K562 (cell line): ENCODE data around the gene NBEA. TPM values are rescaled to one million over a fixed set of nuclear protein-coding genes. Genes with fewer than 3 reads are reported as not detected.
A peak's percentile ranks its signal among the peaks of the same experiment; 100 is the strongest.

ENCODE experiments used
- ATAC-seq: fragments of 200-7000 bp; cut with Tn5 transposase; 3 replicates; pipeline ENCODE4 v1.9.1; 2020; ENCODE audit warnings: moderate library complexity
- BruUV-seq: library from RNA; stranded (reverse); fragments of 400-500 nt; replicated peaks from 2 replicates; lab custom pipeline; 2021; lab: Mats Ljungman, UMichigan
- CTCF ChIA-PET: fragments of 300-600 bp; formaldehyde crosslinking; extraction: SDS; loops from one replicate; lab custom pipeline; 2021; ENCODE audit warnings: low intra/inter-chr PET ratio; lab: Yijun Ruan, JAX
- POLR2A ChIA-PET: fragments of 300-600, 350-650 bp; sonication (Branson Sonifier 250); formaldehyde crosslinking; extraction: SDS; loops from one replicate; lab custom pipeline; 2021; ENCODE audit warnings: antibody characterized with exemption, inconsistent platforms; lab: Yijun Ruan, JAX
- DNase-seq, 4 experiments: peaks; one replicate each; pipeline versions ENCODE4 v3.0.0 to v3.0.0-alpha.2; 2011 to 2018; ENCODE audit warnings: low spot score in 3 of 4, mixed read lengths in 3 of 4; ENCODE audit errors: extremely low read depth in 1 of 4
- FAIRE-seq: peaks from 2 replicates; lab custom pipeline; 2011; peaks lifted over from hg19 to GRCh38; lab: Jason Lieb, UNC
- H2AFZ ChIP-seq: 2 replicates; pipeline ENCODE4 v1.6.0; 2011; ENCODE audit warnings: low read depth, low read length, control low read depth, inconsistent platforms
- H3K27ac ChIP-seq: fragments of 200-600 bp; 3 replicates; pipeline ENCODE4 v1.8.0; 2011; ENCODE audit warnings: low read depth, mild to moderate bottlenecking, control low read depth, inconsistent platforms, low read length, moderate library complexity, mixed read lengths; ENCODE audit errors: extremely low read depth
- H3K27me3 ChIP-seq, 2 experiments: fragments of 300-600 bp in 1 of 2; 2 replicates in 1 of 2; 3 replicates in 1 of 2; pipeline versions ENCODE4 v1.6.0 to v1.8.0; 2011; ENCODE audit warnings: inconsistent platforms in 2 of 2, low read length in 2 of 2, mild to moderate bottlenecking in 1 of 2, mixed read lengths in 1 of 2, moderate library complexity in 1 of 2; ENCODE audit not compliant: control insufficient read depth in 2 of 2, insufficient read depth in 2 of 2
- H3K36me3 ChIP-seq: fragments of 300-600 bp; 3 replicates; pipeline ENCODE4 v1.8.0; 2011; ENCODE audit warnings: mild to moderate bottlenecking, low read length, inconsistent platforms; ENCODE audit not compliant: control insufficient read depth, insufficient read depth
- H3K4me1 ChIP-seq, 2 experiments: fragments of 200-600 bp in 1 of 2; replicated peaks in 1 of 2; 2 replicates in 1 of 2; 3 replicates in 1 of 2; pipeline versions ENCODE4 v1.5.1 to v1.8.0; 2011; ENCODE audit warnings: inconsistent platforms in 2 of 2, low read length in 2 of 2, mild to moderate bottlenecking in 1 of 2, mixed read lengths in 1 of 2, moderate library complexity in 1 of 2; ENCODE audit not compliant: control insufficient read depth in 2 of 2, insufficient read depth in 2 of 2
- H3K4me2 ChIP-seq: 2 replicates; pipeline ENCODE4 v1.6.1; 2011; ENCODE audit warnings: low read length, control low read depth, inconsistent platforms, mixed read lengths; ENCODE audit not compliant: insufficient read depth
- H3K4me3 ChIP-seq: fragments of 200-600 bp; sonication (generic), shearing (Covaris generic); 2 replicates; pipeline ENCODE4 v1.5.1; 2016; ENCODE audit warnings: control low read depth, inconsistent platforms
- H3K79me2 ChIP-seq: fragments of 200-600 bp; 3 replicates; pipeline ENCODE4 v1.8.0; 2011; ENCODE audit warnings: low read length, inconsistent platforms; ENCODE audit not compliant: control insufficient read depth, insufficient read depth
- H3K9ac ChIP-seq, 2 experiments: 2 replicates each; pipeline versions ENCODE4 v1.6.0 to v1.6.1; 2011; ENCODE audit warnings: low read depth in 2 of 2, low read length in 2 of 2, control low read depth in 1 of 2, inconsistent platforms in 1 of 2, mild to moderate bottlenecking in 1 of 2, mixed read lengths in 1 of 2; ENCODE audit not compliant: insufficient read depth in 1 of 2
- H3K9me1 ChIP-seq: one replicate; pipeline ENCODE4 v1.6.0; 2011; ENCODE audit warnings: inconsistent platforms, mild to moderate bottlenecking, low read length, moderate library complexity; ENCODE audit not compliant: control insufficient read depth, insufficient read depth
- H3K9me3 ChIP-seq: replicated peaks from 2 replicates; pipeline ENCODE4 v1.5.1; 2011; ENCODE audit warnings: low read depth, low read length, inconsistent platforms; ENCODE audit not compliant: control insufficient read depth, insufficient read depth
- H4K20me1 ChIP-seq: replicated peaks from 2 replicates; pipeline ENCODE4 v1.6.1; 2011; ENCODE audit warnings: low read length, inconsistent platforms, mixed read lengths; ENCODE audit not compliant: control insufficient read depth, insufficient read depth
- AFF1 ChIP-seq, 2 experiments: fragments of 450-650 bp; IDR thresholded peaks; 2 replicates each; pipeline ENCODE4 v1.6.1; 2018; ENCODE audit warnings: mild to moderate bottlenecking in 2 of 2, low read depth in 1 of 2; ENCODE audit not compliant: partially characterized antibody in 2 of 2
- PBX2 ChIP-seq, 2 experiments: IDR thresholded peaks in 1 of 2; conservative IDR thresholded peaks in 1 of 2; 2 replicates each; pipeline ENCODE4 v1.6.1; 2016; ENCODE audit warnings: low read depth in 2 of 2, mild to moderate bottlenecking in 1 of 2, missing compliant biosample characterization in 1 of 2, missing genetic modification characterization in 1 of 2, moderate library complexity in 1 of 2
- TCF7L2 ChIP-seq: fragments of 150-350 bp; IDR thresholded peaks from 2 replicates; pipeline ENCODE4 v1.6.1; 2016; ENCODE audit warnings: low read depth, mild to moderate bottlenecking, low read length, moderate library complexity
- WGBS: fragments of 100-300 bp; shearing (Covaris generic); methylation state at CpG from one replicate; pipeline ENCODE4 v1.1.6; 2016; ENCODE audit warnings: low coverage, mixed read lengths; ENCODE audit not compliant: insufficient coverage; ENCODE audit errors: missing lambda C conversion rate; 5-methylcytosine and 5-hydroxymethylcytosine counted together
- in situ Hi-C: fragments of 300-500 bp; cut with MboI; formaldehyde crosslinking; loops from 4 replicates; pipeline ENCODE4 v1.15.0; 2018; ENCODE audit warnings: inconsistent platforms, mixed read lengths
- intact Hi-C: fragments of 100-400 bp; cut with micrococcal nuclease; formaldehyde crosslinking; loops from 2 replicates; pipeline ENCODE4 v1.14.2; 2022
- polyA plus RNA-seq, 8 experiments: library from polyadenylated mRNA; depleted of rRNA in 4 of 8; stranded (reverse) in 5 of 8; unstranded in 3 of 8; fragments of >200 nt; fragmentation: Nextera tagmentation in 2 of 8; fragmentation: Illumina TruSeq in 1 of 8; extraction: Ambion mirVana in 2 of 8; extraction: Trizol in 1 of 8; gene quantifications; 2 replicates each; pipeline versions ENCODE4 v1.2.1 to v1.2.3, GENCODE V29; 2011 to 2014; ENCODE audit warnings: inconsistent platforms in 1 of 8, missing spikeins in 1 of 8
- total RNA-seq, 7 experiments: library from RNA; depleted of rRNA in 6 of 7; stranded (reverse); fragments of >200 nt in 6 of 7; fragmentation: Illumina TruSeq in 2 of 7; extraction: Trizol in 2 of 7; gene quantifications; 2 replicates each; pipeline versions ENCODE4 v1.2.1 to v1.2.3, GENCODE V29; 2011 to 2021; ENCODE audit warnings: low replicate concordance in 1 of 7

Gene NBEA
- total and polyA plus RNA-seq, 9 of the 15 experiments (the other 6 are each of a cell fraction or from before 2014, with no cell fraction given): 0.03 to 0.94 (median 0.05) TPM; not detected in 2

- no peaks in the 10 kb centered on the region for H3K9me3 ChIP-seq
- no peaks in the 10 kb centered on the region for H3K36me3 ChIP-seq
- intact Hi-C loops: no loop called here
- WGBS: 4% methylated on average over 4 of the region's 4 CpGs
- FAIRE-seq (no peak), DNase-seq (no peak), ATAC-seq (no peak)
- H3K9me1 ChIP-seq: no peaks in the 10 kb centered on the region
- no peaks in the 10 kb centered on the region for H4K20me1 ChIP-seq
- no peak overlapping the region for H2AFZ ChIP-seq
- H3K27me3 ChIP-seq: no peaks in the 10 kb centered on the region
- no peak for TF ChIP-seq TCF7L2
- no peak for TF ChIP-seq AFF1 (IDR thresholded peaks at IDR 0.05; ENCODE audit: low read depth in 1 of 2, partially characterized antibody in 2 of 2)
- no peak for TF ChIP-seq PBX2 (CRISPR knock-in tag; IDR thresholded peaks at IDR 0.05; ENCODE audit: low read depth)
- TF ChIP-seq PBX2 (tag; conservative IDR thresholded peaks at IDR 0.05; ENCODE audit: low read depth): peak; percentile 53; the same call in 1 of the 2 replicates
- in situ Hi-C loops: no loop called here
- BruUV-seq: no TSS peak
- H3K9ac ChIP-seq: no peak overlapping the region
- ChIA-PET POLR2A (no interaction called here), CTCF (no interaction called here)
- H3K79me2 ChIP-seq: no peaks in the 10 kb centered on the region
- H3K27ac ChIP-seq: no peak overlapping the region
- no peak overlapping the region for H3K4me3 ChIP-seq
- no peaks in the 10 kb centered on the region for H3K4me1 ChIP-seq
- no peak overlapping the region for H3K4me2 ChIP-seq
Measured at GRCh38 chr13:35139591-35139990, 197.5 kb downstream of the NBEA start.
